GM18511 (cell line): ENCODE data around the gene TEX2.
"Not testable (repeated sequence)": the region's sequence is repeated elsewhere in the genome, so short reads cannot be mapped to it uniquely, and the experiment has no call there.

ENCODE experiments used
- ATAC-seq: cut with Tn5 transposase; IDR thresholded peaks from one replicate; pipeline ENCODE4 v1.9.1; 2021; ENCODE audit warnings: mild to moderate bottlenecking, moderate library complexity; ENCODE audit not compliant: unreplicated experiment

The TEX2 gene

GRCh38 chr17:64185557-64185956, 77.5 kb downstream of the TEX2 start:
- ATAC-seq = not testable (repeated sequence)

- ATAC-seq = no peak
These were observed 78.0 kb downstream of the TEX2 start for GRCh38 chr17:64185101-64185500.

GRCh38 chr17:64183815-64184214, 79.2 kb downstream of the TEX2 start:
- no peak for ATAC-seq

- no peak for ATAC-seq
These were observed 80.6 kb downstream of the TEX2 start for GRCh38 chr17:64182325-64183012.

- no peak for ATAC-seq
These were observed 82.7 kb downstream of the TEX2 start for GRCh38 chr17:64180089-64181073.

- ATAC-seq = not testable (repeated sequence)
These were observed 84.0 kb downstream of the TEX2 start for GRCh38 chr17:64179024-64179423.

GRCh38 chr17:64178011-64178825, 84.8 kb downstream of the TEX2 start:
- no peak for ATAC-seq

- ATAC-seq = no peak
These were observed 85.6 kb downstream of the TEX2 start for GRCh38 chr17:64177311-64178010.

GRCh38 chr17:64176556-64176955, 86.5 kb downstream of the TEX2 start:
- ATAC-seq = no peak

GRCh38 chr17:64174686-64175456, 88.2 kb downstream of the TEX2 start:
- ATAC-seq = no peak

- no peak for ATAC-seq
These were observed 89.4 kb downstream of the TEX2 start for GRCh38 chr17:64173646-64174045.

- no peak for ATAC-seq
These were observed 90.5 kb downstream of the TEX2 start for GRCh38 chr17:64172510-64172909.

- no peak for ATAC-seq
These were observed 92.0 kb downstream of the TEX2 start for GRCh38 chr17:64171041-64171440.

- no peak for ATAC-seq
These were observed 92.8 kb downstream of the TEX2 start for GRCh38 chr17:64170286-64170685.

GRCh38 chr17:64167666-64168065, 95.4 kb downstream of the TEX2 start:
- ATAC-seq = not testable (repeated sequence)

GRCh38 chr17:64166876-64167275, 96.2 kb downstream of the TEX2 start:
- ATAC-seq = no peak

- ATAC-seq = no peak
These were observed 97.7 kb downstream of the TEX2 start for GRCh38 chr17:64165347-64165746.

- ATAC-seq = no peak
These were observed 98.3 kb downstream of the TEX2 start for GRCh38 chr17:64164596-64165285.

- ATAC-seq = no peak
These were observed 99.6 kb downstream of the TEX2 start for GRCh38 chr17:64163468-64163867.
